ENCODE measurements around the gene ABCA2.
A peak's percentile ranks its signal among the peaks of the same experiment; 100 is the strongest.

The ABCA2 gene, protein sequence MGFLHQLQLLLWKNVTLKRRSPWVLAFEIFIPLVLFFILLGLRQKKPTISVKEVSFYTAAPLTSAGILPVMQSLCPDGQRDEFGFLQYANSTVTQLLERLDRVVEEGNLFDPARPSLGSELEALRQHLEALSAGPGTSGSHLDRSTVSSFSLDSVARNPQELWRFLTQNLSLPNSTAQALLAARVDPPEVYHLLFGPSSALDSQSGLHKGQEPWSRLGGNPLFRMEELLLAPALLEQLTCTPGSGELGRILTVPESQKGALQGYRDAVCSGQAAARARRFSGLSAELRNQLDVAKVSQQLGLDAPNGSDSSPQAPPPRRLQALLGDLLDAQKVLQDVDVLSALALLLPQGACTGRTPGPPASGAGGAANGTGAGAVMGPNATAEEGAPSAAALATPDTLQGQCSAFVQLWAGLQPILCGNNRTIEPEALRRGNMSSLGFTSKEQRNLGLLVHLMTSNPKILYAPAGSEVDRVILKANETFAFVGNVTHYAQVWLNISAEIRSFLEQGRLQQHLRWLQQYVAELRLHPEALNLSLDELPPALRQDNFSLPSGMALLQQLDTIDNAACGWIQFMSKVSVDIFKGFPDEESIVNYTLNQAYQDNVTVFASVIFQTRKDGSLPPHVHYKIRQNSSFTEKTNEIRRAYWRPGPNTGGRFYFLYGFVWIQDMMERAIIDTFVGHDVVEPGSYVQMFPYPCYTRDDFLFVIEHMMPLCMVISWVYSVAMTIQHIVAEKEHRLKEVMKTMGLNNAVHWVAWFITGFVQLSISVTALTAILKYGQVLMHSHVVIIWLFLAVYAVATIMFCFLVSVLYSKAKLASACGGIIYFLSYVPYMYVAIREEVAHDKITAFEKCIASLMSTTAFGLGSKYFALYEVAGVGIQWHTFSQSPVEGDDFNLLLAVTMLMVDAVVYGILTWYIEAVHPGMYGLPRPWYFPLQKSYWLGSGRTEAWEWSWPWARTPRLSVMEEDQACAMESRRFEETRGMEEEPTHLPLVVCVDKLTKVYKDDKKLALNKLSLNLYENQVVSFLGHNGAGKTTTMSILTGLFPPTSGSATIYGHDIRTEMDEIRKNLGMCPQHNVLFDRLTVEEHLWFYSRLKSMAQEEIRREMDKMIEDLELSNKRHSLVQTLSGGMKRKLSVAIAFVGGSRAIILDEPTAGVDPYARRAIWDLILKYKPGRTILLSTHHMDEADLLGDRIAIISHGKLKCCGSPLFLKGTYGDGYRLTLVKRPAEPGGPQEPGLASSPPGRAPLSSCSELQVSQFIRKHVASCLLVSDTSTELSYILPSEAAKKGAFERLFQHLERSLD (N-terminal part only)

DNA sequence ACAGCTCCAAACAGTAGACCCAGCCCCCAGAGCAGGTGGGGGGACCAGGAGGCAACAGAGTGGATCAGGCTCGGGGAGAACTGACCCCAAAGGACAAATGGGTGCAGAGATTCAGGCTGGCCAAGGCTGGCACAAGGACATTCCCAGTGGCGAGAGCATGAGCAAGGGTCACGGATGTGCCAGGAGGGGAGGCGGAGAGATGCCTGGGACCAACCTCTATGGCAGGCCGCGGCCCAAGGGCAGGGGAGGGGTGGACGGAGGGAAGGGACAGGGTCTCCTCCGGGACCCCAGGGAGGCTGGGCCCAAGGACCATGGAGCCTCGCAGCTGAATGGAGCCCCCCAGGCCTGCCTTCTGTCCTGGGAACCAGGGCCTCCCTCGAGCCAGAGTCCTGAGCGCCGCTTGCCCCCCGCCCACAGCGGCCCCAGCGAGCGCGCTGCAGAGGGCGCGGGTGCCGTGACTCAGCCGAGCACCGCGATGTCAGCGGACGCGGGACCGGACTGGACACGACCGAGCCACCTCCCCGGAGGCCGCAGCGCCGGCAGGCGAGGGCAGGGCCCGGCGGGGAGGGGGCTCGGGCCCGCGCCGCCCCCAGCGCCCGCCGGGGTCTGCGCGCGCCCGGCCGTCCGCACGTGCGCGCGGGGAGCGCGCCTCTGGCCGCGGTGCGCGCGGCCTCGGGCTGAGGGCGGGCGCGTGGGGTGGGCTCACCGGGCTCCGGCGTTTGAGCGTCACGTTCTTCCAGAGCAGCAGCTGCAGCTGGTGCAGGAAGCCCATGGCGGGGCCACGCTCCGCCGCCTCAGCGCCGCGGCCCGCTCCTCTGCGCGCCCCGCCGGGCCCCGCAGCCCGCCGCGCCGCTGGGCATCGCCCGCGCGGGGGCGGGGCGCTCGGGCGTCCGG is at the start of gene ABCA2:
Gene ABCA2, minus strand, starts transcription at position 869 of the 894 bp plus-strand sequence. Its CDS starts 97 bp downstream, at position 772.
- DNase-seq = no peak

DNA sequence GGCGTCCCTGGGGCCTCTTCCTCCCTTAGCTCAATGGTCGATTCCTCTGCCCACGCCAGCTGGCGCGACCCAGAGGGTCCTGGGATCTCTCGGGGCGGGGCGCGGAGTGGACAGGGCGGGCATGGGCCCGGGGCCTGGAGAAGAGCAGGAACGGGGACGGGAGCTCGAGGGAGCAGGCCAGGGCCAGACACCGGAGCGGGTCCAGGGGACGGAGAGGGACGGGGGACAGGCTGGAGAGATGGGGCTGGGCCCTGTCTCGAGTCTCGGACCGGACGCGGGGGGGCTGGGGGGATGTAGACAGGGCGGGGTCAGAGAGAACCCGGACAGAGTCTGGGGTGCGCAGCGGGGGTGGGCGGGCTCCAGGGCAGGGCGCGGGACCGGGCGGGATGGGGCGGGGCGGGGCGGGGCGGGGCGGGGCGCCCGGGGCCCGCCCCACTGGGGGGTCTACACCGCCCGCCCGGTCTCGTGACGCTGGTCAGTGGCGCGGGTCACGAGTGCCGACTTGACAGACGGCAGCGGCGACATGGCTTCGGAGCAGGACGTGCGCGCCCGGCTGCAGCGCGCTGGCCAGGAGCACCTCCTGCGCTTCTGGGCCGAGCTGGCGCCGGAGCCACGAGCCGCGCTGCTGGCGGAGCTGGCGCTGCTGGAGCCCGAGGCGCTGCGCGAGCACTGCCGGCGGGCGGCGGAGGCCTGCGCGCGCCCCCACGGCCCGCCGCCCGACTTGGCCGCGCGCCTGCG is 49.1 kb upstream of the ABCA2 start, which contains the start of gene UAP1L1:
Gene UAP1L1, plus strand, starts transcription at position 508 of the 738 bp plus-strand sequence. Its CDS starts 16 bp downstream, at position 524.
- DNase-seq = no peak

- DNase-seq = no peak
These were observed 48.6 kb upstream of the ABCA2 start for GRCh38 chr9:137076636-137077009.

GRCh38 chr9:137075275-137075775 is 47.3 kb upstream of the ABCA2 start:
- DNase-seq = no peak

GRCh38 chr9:137074657-137075274 is 46.7 kb upstream of the ABCA2 start:
- no peak for DNase-seq

- DNase-seq = no peak
These were observed 46.0 kb upstream of the ABCA2 start for GRCh38 chr9:137073992-137074399.

GRCh38 chr9:137071282-137071681 is 43.2 kb upstream of the ABCA2 start:
- DNase-seq = no peak

- DNase-seq = no peak
These were observed 42.9 kb upstream of the ABCA2 start for GRCh38 chr9:137070906-137071275.

- peak; percentile 74 to 76 for DNase-seq
These were observed 42.3 kb upstream of the ABCA2 start, which contains the start of gene SAPCD2 for GRCh38 chr9:137070201-137070905. TSS of gene SAPCD2 (minus strand) at chr9:137070557. CDS start at chr9:137070460, 97 bp downstream.

GRCh38 chr9:137069508-137070091 is 41.6 kb upstream of the ABCA2 start:
- no peak for DNase-seq

GRCh38 chr9:137068539-137069507 is 40.8 kb upstream of the ABCA2 start:
- DNase-seq = no peak

- DNase-seq = peak; percentile 84 to 85
These were observed 40.0 kb upstream of the ABCA2 start for GRCh38 chr9:137067860-137068538.

- no peak for DNase-seq
These were observed 38.2 kb upstream of the ABCA2 start for GRCh38 chr9:137066096-137066861.

GRCh38 chr9:137065336-137065967 is 37.4 kb upstream of the ABCA2 start:
- DNase-seq = no peak

- DNase-seq = no peak
These were observed 36.8 kb upstream of the ABCA2 start for GRCh38 chr9:137064880-137065164.

Data from activated CD4-positive, alpha-beta T cell treated with anti-CD3 and anti-CD28 coated beads, Interleukin-2, amount 50 U/mL, for 4 hours (primary cell).